HG02610 (cell line): ENCODE data around the gene ZNF524.

ENCODE experiments used
- ATAC-seq: cut with Tn5 transposase; IDR thresholded peaks from one replicate; pipeline ENCODE4 v1.9.1; 2021; ENCODE audit warnings: mild to moderate bottlenecking, moderate library complexity; ENCODE audit not compliant: unreplicated experiment

ZNF524 gene

GRCh38 chr19:55641426-55642152 is 41.5 kb downstream of the ZNF524 start:
- ATAC-seq = no peak

- ATAC-seq = peak; percentile 10
Measured at GRCh38 chr19:55642153-55643002, 42.3 kb downstream of the ZNF524 start.

- peak; percentile 41 for ATAC-seq
Measured at GRCh38 chr19:55643003-55643886, 43.2 kb downstream of the ZNF524 start, which contains the start of gene ZNF581. TSS of gene ZNF581 (plus strand) at chr19:55643649. CDS start at chr19:55644572, 923 bp downstream.

- ATAC-seq = no peak
Measured at GRCh38 chr19:55643887-55644176, 43.7 kb downstream of the ZNF524 start.

GRCh38 chr19:55644191-55644833 is 44.2 kb downstream of the ZNF524 start:
- ATAC-seq = no peak

GRCh38 chr19:55644842-55645511 is 44.9 kb downstream of the ZNF524 start:
- ATAC-seq = no peak

GRCh38 chr19:55645512-55645881 is 45.4 kb downstream of the ZNF524 start:
- ATAC-seq = no peak

- ATAC-seq = no peak
Measured at GRCh38 chr19:55646889-55647731, 47.0 kb downstream of the ZNF524 start.

- ATAC-seq = no peak
Measured at GRCh38 chr19:55647732-55648584, 47.9 kb downstream of the ZNF524 start, which contains the start of gene CCDC106. TSS of gene CCDC106 (plus strand) at chr19:55648212. CDS start at chr19:55649047, 835 bp downstream.

- no peak for ATAC-seq
Measured at GRCh38 chr19:55648585-55649267, 48.6 kb downstream of the ZNF524 start.

- ATAC-seq = no peak
Measured at GRCh38 chr19:55649268-55650125, 49.4 kb downstream of the ZNF524 start.

GRCh38 chr19:55650126-55650557 is 50.1 kb downstream of the ZNF524 start:
- ATAC-seq = no peak

GRCh38 chr19:55650602-55651230 is 50.6 kb downstream of the ZNF524 start:
- no peak for ATAC-seq

- ATAC-seq = no peak
Measured at GRCh38 chr19:55651236-55651635, 51.1 kb downstream of the ZNF524 start.

GRCh38 chr19:55652311-55653128 is 52.4 kb downstream of the ZNF524 start:
- no peak for ATAC-seq
